ENCODE data around the gene PLAGL2. TPM values are rescaled to one million over a fixed set of nuclear protein-coding genes. Genes with fewer than 3 reads are reported as not detected.

Gene PLAGL2
- total RNA-seq, 1 donor from 2014 or later: 16.5 TPM

- H3K79me2 ChIP-seq (ENCODE audit: low read depth): no peaks in the 10 kb centered on the region
- Mint-ChIP-seq H3K27me3 (ENCODE audit: insufficient read depth, low read depth) (peaks cover 4% of the 10 kb centered on the region), H3K36me3 (peaks cover 31% of the 10 kb centered on the region), H3K27ac (no peak overlapping the region), H3K9me3 (no peaks in the 10 kb centered on the region), H3K4me3 (no peak overlapping the region), H3K4me1 (peaks cover 3% of the 10 kb centered on the region)
- no peak overlapping the region for H3K4me2 ChIP-seq
- H2AFZ ChIP-seq (replicated peaks): no peak overlapping the region
- H3K27me3 ChIP-seq: no peaks in the 10 kb centered on the region
- peaks cover 3% of the 10 kb centered on the region for H3F3A ChIP-seq (ENCODE audit: low read depth)
- no peak for DNase-seq (ENCODE audit: low spot score)
- no peak overlapping the region for H3K4me3 ChIP-seq
- no peaks in the 10 kb centered on the region for H3K36me3 ChIP-seq
- H3K9me3 ChIP-seq (ENCODE audit: low read depth): no peaks in the 10 kb centered on the region
- no peak for TF ChIP-seq EZH2 (IDR thresholded peaks at IDR 0.05)
- TF ChIP-seq EZH2phosphoT487 (IDR thresholded peaks at IDR 0.05): no peak
- TF ChIP-seq CTCF (IDR thresholded peaks at IDR 0.05): no peak
- no peaks in the 10 kb centered on the region for H3K4me1 ChIP-seq
- H3K27ac ChIP-seq: no peak overlapping the region
- no peak overlapping the region for H3K9ac ChIP-seq
- H4K20me1 ChIP-seq (ENCODE audit: low read depth): no peaks in the 10 kb centered on the region
Observed at GRCh38 chr20:32160341-32160740, 47.2 kb downstream of the PLAGL2 start.

- Histone ChIP-seq H3K4me2 (no peak overlapping the region), H3K27me3 (no peaks in the 10 kb centered on the region), H4K20me1 (ENCODE audit: low read depth) (no peaks in the 10 kb centered on the region), H3K4me3 (no peak overlapping the region), H3K27ac (no peak overlapping the region), H3K79me2 (ENCODE audit: low read depth) (no peaks in the 10 kb centered on the region), H3K36me3 (no peaks in the 10 kb centered on the region), H2AFZ (replicated peaks) (no peak overlapping the region), H3K9ac (no peak overlapping the region), H3K9me3 (ENCODE audit: low read depth) (no peaks in the 10 kb centered on the region), H3F3A (ENCODE audit: low read depth) (peaks cover 8% of the 10 kb centered on the region), H3K4me1 (no peaks in the 10 kb centered on the region)
- Mint-ChIP-seq H3K27ac (no peak overlapping the region), H3K9me3 (no peaks in the 10 kb centered on the region), H3K4me3 (no peak overlapping the region), H3K36me3 (peaks cover 27% of the 10 kb centered on the region), H3K27me3 (ENCODE audit: insufficient read depth, low read depth) (peaks cover 7% of the 10 kb centered on the region), H3K4me1 (peaks cover 6% of the 10 kb centered on the region)
- no peak for DNase-seq (ENCODE audit: low spot score)
- TF ChIP-seq EZH2 (IDR thresholded peaks at IDR 0.05) (no peak), EZH2phosphoT487 (IDR thresholded peaks at IDR 0.05) (no peak), CTCF (IDR thresholded peaks at IDR 0.05) (no peak)
Observed at GRCh38 chr20:32159766-32160221, 47.7 kb downstream of the PLAGL2 start.

- Mint-ChIP-seq H3K36me3 (peaks cover 25% of the 10 kb centered on the region), H3K27me3 (ENCODE audit: insufficient read depth, low read depth) (peaks cover 8% of the 10 kb centered on the region)
- DNase-seq (ENCODE audit: low spot score): no peak
Observed at GRCh38 chr20:32158943-32159660, 48.4 kb downstream of the PLAGL2 start.

More at GRCh38 chr20:32158943-32159660, 48.4 kb downstream of the PLAGL2 start:
- no peak overlapping the region for H3K27ac ChIP-seq
- H3K79me2 ChIP-seq (ENCODE audit: low read depth): no peaks in the 10 kb centered on the region
- no peaks in the 10 kb centered on the region for H3K4me1 ChIP-seq
- no peak overlapping the region for H3K9ac ChIP-seq
- no peaks in the 10 kb centered on the region for H3K9me3 ChIP-seq (ENCODE audit: low read depth)
- no peak overlapping the region for H3K4me2 ChIP-seq
- peaks cover 12% of the 10 kb centered on the region for H3F3A ChIP-seq (ENCODE audit: low read depth)
- no peak overlapping the region for H2AFZ ChIP-seq (replicated peaks)
- no peaks in the 10 kb centered on the region for H3K36me3 ChIP-seq
- H3K4me1 Mint-ChIP-seq: peaks cover 6% of the 10 kb centered on the region
- no peaks in the 10 kb centered on the region for H4K20me1 ChIP-seq (ENCODE audit: low read depth)
- no peak overlapping the region for H3K4me3 ChIP-seq
- TF ChIP-seq EZH2phosphoT487 (IDR thresholded peaks at IDR 0.05) (no peak), CTCF (IDR thresholded peaks at IDR 0.05) (no peak), EZH2 (IDR thresholded peaks at IDR 0.05) (no peak)
- no peak overlapping the region for H3K27ac Mint-ChIP-seq
- no peaks in the 10 kb centered on the region for H3K27me3 ChIP-seq
- no peaks in the 10 kb centered on the region for H3K9me3 Mint-ChIP-seq
- no peak overlapping the region for H3K4me3 Mint-ChIP-seq
